ENCODE data around the gene RNF214. TPM values are rescaled to one million over a fixed set of nuclear protein-coding genes. Genes with fewer than 3 reads are reported as not detected.

Gene RNF214
- total and polyA plus RNA-seq, 2 of the 13 experiments (the other 11 are each of a cell fraction or from before 2014, with no cell fraction given) = 10.7 to 12.6 TPM

DNA sequence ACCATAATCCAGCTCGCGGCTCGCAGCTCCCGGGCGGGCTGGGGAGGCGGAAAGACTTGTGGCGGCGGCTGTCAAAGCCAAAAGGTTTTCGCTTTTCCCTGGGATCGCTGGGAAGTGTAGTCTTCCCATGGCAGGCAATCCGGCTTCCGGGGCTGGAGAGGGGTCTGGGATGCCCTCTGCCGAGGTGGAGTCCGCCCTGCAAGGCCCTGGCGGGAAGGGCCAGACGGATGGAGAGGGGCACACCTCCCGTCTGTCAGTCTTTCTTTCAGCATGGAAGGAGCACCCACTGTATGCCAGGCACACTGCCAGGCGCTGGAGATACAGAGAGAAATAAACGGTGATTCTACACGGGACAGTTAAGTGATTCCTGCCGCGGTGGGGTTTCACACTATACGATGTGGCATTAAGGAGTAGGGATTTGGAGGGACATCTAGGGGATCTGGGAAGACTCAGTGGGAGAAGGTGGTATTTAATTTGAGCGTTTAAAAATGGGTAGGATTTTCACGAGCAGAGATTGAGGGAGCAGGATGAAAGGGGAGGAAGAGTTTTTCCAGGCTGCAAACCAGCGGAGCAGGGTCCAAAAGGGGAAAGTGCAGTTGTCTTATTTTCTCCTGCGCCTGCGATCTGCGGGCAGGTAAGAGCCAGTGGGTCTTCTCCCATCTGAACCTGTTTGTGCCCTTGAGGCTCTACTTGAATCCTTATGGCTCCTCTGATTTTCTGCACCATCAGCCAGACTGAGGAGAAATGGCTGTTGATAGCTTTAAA lies 83.9 kb downstream of the RNF214 start, which contains the start of gene BACE1 (continued):
- TF ChIP-seq ZNF574 (CRISPR knock-in tag; IDR thresholded peaks at IDR 0.05) (peak; percentile 99), CC2D1A (CRISPR knock-in tag; IDR thresholded peaks at IDR 0.05) (0 out of 2 replicates have a peak, but pooled peaks have one; percentile 67), ZNF781 (CRISPR knock-in tag; IDR thresholded peaks at IDR 0.05; ENCODE audit: borderline replicate concordance, not compliant biosample characterization) (no peak), POLR2AphosphoS2 (IDR thresholded peaks at IDR 0.05; ENCODE audit: low read depth, low read length) (no peak), ZBTB4 (CRISPR knock-in tag; IDR thresholded peaks at IDR 0.05; ENCODE audit: borderline replicate concordance) (no peak; the same call in 1 of the 2 replicates), HDAC2 (CRISPR knock-in tag; IDR thresholded peaks at IDR 0.05) (peak; percentile 81), ATF2 (CRISPR knock-in tag; IDR thresholded peaks at IDR 0.05) (0 out of 2 replicates have a peak, but pooled peaks have one; percentile 20), NFRKB (IDR thresholded peaks at IDR 0.05) (no peak), MEIS1 (CRISPR knock-in tag; IDR thresholded peaks at IDR 0.05; ENCODE audit: borderline replicate concordance) (0 out of 2 replicates have a peak, but pooled peaks have one; percentile 20), ZNF230 (CRISPR knock-in tag; IDR thresholded peaks at IDR 0.05) (no peak), ZNF878 (CRISPR knock-in tag; IDR thresholded peaks at IDR 0.05) (no peak), HNRNPUL1 (IDR thresholded peaks at IDR 0.05; ENCODE audit: low read depth, low read length) (no peak), TP53 (CRISPR knock-in tag; conservative IDR thresholded peaks at IDR 0.05) (no peak), ZNF20 (CRISPR knock-in tag; IDR thresholded peaks at IDR 0.05) (no peak), PRMT3 (CRISPR knock-in tag; IDR thresholded peaks at IDR 0.05; ENCODE audit: borderline replicate concordance, low read depth) (no peak)
- TF ChIP-seq, protein P1, sequence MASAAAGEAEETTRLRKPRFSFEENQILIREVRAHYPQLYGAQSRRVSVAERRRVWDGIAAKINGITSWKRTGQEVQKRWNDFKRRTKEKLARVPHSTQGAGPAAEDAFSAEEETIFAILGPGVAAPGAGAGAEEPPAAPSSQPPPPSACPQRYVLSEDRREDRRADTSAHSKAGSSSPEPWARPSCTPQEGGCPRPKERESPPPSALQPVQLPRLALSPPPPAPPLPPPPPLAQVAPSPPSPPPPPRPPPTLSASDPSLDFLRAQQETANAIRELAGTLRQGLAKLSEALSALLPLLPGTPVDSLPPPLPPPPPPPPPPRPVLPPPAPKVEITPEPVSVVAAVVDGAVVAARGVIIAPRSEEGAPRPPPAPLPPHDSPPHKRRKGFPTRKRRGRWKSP (CRISPR knock-in tag; IDR thresholded peaks at IDR 0.05) = peak; percentile 66; the same call in 1 of the 2 replicates

Data from HepG2 (cell line).